ENCODE measurements around the gene SLC6A5.

The SLC6A5 gene

DNA sequence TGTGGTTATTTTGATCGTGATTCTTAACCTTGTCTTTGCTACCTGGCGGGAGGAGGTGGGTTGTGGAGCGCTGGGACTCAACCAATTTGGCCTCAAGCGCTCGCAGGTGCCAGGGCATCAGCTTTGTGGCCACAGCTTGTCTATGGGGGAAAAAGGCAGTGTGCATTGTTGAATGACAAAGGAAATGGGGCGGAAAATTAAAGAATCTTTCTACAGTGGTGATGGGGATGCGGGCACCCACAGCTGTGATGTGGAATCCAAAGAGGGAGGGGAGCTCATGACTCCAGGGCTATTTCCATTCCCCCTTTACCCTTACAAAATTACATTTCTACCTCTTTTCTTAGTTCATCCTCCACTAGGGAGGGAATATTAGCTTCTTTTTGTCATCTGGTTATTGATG, 1.1 kb downstream of the SLC6A5 start:
- DNase-seq (ENCODE audit: low read depth in 1 of 2, low spot score in 1 of 2), result no peak
- no peak for TF ChIP-seq JUND (IDR thresholded peaks at IDR 0.05; ENCODE audit: low read depth)
- in situ Hi-C loops (cut with HindIII; ENCODE audit: low pct_unique_long_range_greater_than_20kb, low sequenced_read_pairs), result no loop called here

GRCh38 chr11:20601221-20601914, 2.0 kb downstream of the SLC6A5 start:
- TF ChIP-seq JUND (IDR thresholded peaks at IDR 0.05; ENCODE audit: low read depth), result no peak
- no peak for DNase-seq (ENCODE audit: low read depth in 1 of 2, low spot score in 1 of 2)
- in situ Hi-C loops (cut with HindIII; ENCODE audit: low pct_unique_long_range_greater_than_20kb, low sequenced_read_pairs), result no loop called here

DNA sequence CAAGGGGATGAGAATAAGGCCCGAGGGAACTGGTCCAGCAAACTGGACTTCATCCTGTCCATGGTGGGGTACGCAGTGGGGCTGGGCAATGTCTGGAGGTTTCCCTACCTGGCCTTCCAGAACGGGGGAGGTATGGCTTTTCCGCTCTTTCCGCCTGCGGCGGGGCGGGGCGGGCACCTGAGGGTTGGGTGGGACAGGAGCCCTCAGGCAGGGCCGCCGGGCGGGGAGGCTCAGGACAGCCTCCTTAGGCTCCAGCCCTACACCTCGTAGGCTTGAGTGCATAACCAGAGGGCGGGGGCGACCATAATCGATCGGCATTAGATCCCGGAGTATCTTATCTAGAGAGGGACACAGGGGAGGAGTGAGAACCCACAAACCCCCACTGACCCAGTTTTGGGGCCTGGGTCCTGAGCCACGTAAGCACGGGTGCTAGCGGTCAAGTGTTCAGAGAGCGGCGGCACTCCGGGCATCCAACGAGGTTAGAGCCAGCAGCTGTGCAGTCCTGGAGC, 4.9 kb downstream of the SLC6A5 start:
- in situ Hi-C loops (cut with HindIII; ENCODE audit: low pct_unique_long_range_greater_than_20kb, low sequenced_read_pairs), result no loop called here
- DNase-seq (ENCODE audit: low read depth in 1 of 2, low spot score in 1 of 2), result no peak
- TF ChIP-seq JUND (IDR thresholded peaks at IDR 0.05; ENCODE audit: low read depth), result no peak

GRCh38 chr11:20604864-20605601, 5.6 kb downstream of the SLC6A5 start:
- DNase-seq (ENCODE audit: low read depth in 1 of 2, low spot score in 1 of 2), result no peak
- in situ Hi-C loops (cut with HindIII; ENCODE audit: low pct_unique_long_range_greater_than_20kb, low sequenced_read_pairs), result no loop called here
- no peak for TF ChIP-seq JUND (IDR thresholded peaks at IDR 0.05; ENCODE audit: low read depth)

DNA sequence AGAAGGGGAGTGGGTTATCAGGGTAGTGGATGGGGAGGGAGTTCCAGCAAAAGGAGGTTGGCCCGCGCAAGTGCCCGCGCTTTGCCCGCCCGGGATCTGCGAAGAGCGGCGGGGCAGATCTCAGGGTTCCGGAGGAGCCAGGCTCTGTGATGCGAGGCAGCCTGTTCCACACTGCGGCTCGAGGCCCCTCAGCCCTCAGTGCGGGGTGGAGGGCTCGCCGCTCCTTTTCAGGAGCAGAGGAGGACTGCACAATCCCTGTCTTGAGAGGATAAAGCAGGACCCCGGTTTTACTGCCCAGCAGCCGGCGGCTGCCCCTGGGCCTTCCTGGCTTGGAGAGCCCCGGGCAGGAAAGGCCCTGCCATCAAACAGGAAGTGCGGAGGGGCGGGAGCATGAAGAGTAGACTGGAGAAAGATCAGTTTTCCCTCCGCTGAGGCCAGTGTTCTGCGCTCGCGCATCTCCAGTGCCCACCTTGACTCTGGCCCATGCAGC, 6.2 kb downstream of the SLC6A5 start:
- in situ Hi-C loops (cut with HindIII; ENCODE audit: low pct_unique_long_range_greater_than_20kb, low sequenced_read_pairs), result no loop called here

DNA sequence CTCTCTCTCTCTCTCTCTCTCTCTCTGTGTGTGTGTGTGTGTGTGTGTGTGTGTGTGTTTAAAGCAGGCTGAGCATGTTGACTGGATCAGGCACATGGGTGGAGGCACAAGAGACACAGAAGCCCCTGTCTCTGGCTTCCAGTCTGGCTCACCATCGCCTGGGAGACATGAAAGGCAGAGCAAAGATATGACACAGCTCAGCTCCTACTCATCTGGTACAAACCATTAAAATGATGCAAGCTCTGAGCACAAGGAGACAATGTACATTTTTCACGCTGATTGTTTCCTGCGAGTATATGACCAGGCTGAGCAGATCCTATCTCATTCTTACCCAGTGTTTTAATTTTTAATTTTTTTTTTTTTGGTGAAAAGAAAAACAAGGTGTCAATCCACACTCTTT, 9.5 kb downstream of the SLC6A5 start:
- DNase-seq (ENCODE audit: low read depth in 1 of 2, low spot score in 1 of 2), result no peak
- TF ChIP-seq JUND (IDR thresholded peaks at IDR 0.05; ENCODE audit: low read depth), result no peak
- in situ Hi-C loops (cut with HindIII; ENCODE audit: low pct_unique_long_range_greater_than_20kb, low sequenced_read_pairs), result no loop called here

More for the DNA sequence above, 6.2 kb downstream of the SLC6A5 start:
- no peak for TF ChIP-seq JUND (IDR thresholded peaks at IDR 0.05; ENCODE audit: low read depth)
- DNase-seq (ENCODE audit: low read depth in 1 of 2, low spot score in 1 of 2), result no peak

DNA sequence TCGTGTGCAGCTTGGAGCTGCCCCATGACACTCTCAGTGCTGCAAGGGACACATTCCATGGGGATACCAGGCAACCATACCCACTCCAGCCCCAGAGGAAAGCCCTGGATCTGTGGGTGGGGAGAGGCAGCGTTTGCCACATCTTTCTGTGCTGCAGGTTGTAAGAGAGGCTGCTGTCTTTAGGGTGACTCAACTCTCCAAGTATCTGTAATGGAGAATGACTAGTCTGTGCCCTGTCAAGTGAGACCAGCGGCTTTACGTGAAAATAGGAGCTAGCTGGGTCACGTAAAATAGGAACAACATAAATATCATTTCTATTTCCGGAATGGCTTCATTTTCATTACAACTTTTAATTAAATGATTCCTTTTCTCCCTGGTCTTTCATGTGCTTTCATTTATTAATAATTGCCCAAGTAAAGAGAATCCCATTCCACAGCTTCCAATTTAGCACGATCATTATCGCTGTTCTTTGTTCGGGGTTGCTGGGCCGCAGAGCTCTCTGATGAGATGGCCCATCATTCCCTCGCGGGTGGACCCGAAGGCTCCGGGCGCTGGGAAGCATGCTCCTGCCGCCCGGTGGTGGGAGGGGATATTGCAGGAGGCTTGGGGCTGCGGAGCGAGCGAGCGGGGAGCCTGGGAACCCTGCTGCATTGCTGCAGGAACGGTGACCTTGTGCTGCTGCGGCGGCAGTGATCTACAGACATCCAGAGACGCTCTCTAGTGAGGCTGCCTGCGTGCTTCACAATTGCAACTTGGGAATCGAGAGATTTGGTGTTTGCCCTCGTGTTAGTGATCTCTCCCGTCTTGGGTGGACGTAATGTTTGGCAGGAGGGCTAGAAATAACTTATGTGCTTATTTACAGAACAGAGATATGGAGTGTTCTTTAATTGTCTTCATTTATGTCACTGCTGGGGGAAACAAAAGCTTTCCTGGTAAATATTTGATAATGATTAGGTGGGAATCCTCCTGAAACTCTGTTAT, 10.6 kb downstream of the SLC6A5 start:
- TF ChIP-seq JUND (IDR thresholded peaks at IDR 0.05; ENCODE audit: low read depth), result no peak
- DNase-seq (ENCODE audit: low read depth in 1 of 2, low spot score in 1 of 2), result peak; percentile 69 to 80
- in situ Hi-C loops (cut with HindIII; ENCODE audit: low pct_unique_long_range_greater_than_20kb, low sequenced_read_pairs), result no loop called here

- TF ChIP-seq JUND (IDR thresholded peaks at IDR 0.05; ENCODE audit: low read depth), result no peak
- in situ Hi-C loops (cut with HindIII; ENCODE audit: low pct_unique_long_range_greater_than_20kb, low sequenced_read_pairs), result no loop called here
- DNase-seq (ENCODE audit: low read depth in 1 of 2, low spot score in 1 of 2), result no peak
Observed at GRCh38 chr11:20610825-20611224, 11.4 kb downstream of the SLC6A5 start.

DNA sequence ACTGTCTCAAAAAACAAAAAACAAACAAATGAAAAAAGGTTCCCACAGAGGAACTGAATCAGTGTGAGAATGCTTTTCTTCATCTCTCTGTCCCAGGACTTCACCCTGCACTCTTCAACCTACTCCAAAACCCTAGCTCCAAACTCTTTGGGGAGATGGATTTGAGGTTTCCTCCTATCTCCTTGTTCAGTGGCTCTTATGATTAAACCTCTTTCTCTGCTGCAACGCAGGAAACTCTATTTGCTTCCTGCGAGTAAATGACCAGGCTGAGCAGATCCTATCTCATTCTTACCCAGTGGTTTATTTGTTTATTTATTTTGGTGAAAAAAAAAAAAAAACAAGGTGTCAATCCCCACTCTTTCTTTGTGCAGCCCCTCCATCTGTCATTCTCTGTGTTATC, 12.0 kb downstream of the SLC6A5 start:
- no peak for TF ChIP-seq JUND (IDR thresholded peaks at IDR 0.05; ENCODE audit: low read depth)
- in situ Hi-C loops (cut with HindIII; ENCODE audit: low pct_unique_long_range_greater_than_20kb, low sequenced_read_pairs), result no loop called here
- DNase-seq (ENCODE audit: low read depth in 1 of 2, low spot score in 1 of 2), result no peak

- in situ Hi-C loops (cut with HindIII; ENCODE audit: low pct_unique_long_range_greater_than_20kb, low sequenced_read_pairs), result no loop called here
- DNase-seq (ENCODE audit: low read depth in 1 of 2, low spot score in 1 of 2), result no peak
Observed at GRCh38 chr11:20611892-20612291, 12.5 kb downstream of the SLC6A5 start.

GRCh38 chr11:20612416-20612815, 13.0 kb downstream of the SLC6A5 start:
- TF ChIP-seq JUND (IDR thresholded peaks at IDR 0.05; ENCODE audit: low read depth), result no peak
- in situ Hi-C loops (cut with HindIII; ENCODE audit: low pct_unique_long_range_greater_than_20kb, low sequenced_read_pairs), result no loop called here
- no peak for DNase-seq (ENCODE audit: low read depth in 1 of 2, low spot score in 1 of 2)

More at GRCh38 chr11:20611892-20612291, 12.5 kb downstream of the SLC6A5 start:
- no peak for TF ChIP-seq JUND (IDR thresholded peaks at IDR 0.05; ENCODE audit: low read depth)

GRCh38 chr11:20616920-20617319, 17.5 kb downstream of the SLC6A5 start:
- in situ Hi-C loops (cut with HindIII; ENCODE audit: low pct_unique_long_range_greater_than_20kb, low sequenced_read_pairs), result no loop called here
- DNase-seq (ENCODE audit: low read depth in 1 of 2, low spot score in 1 of 2), result no peak
- no peak for TF ChIP-seq JUND (IDR thresholded peaks at IDR 0.05; ENCODE audit: low read depth)

All from T47D (cell line).